ENCODE results near the gene MATK.

The MATK gene

GRCh38 chr19:3745363-3746045 is 40.7 kb downstream of the MATK start:
- Histone ChIP-seq H3K9ac (ENCODE audit: low read length) (no peak overlapping the region), H3K4me1 (ENCODE audit: control insufficient read depth, insufficient read depth, low read length) (no peaks in the 10 kb centered on the region), H3K9me3 (ENCODE audit: control insufficient read depth, low read length) (no peaks in the 10 kb centered on the region), H3K27me3 (ENCODE audit: control insufficient read depth, insufficient read depth, low read length) (no peaks in the 10 kb centered on the region), H3K36me3 (ENCODE audit: control insufficient read depth, insufficient read depth, low read length) (peaks cover 13% of the 10 kb centered on the region), H3K4me3 (ENCODE audit: low read length) (no peak overlapping the region)

- H3K4me1 ChIP-seq (ENCODE audit: control insufficient read depth, insufficient read depth, low read length), result no peaks in the 10 kb centered on the region
- H3K9ac ChIP-seq (ENCODE audit: low read length), result no peak overlapping the region
- peaks cover 3% of the 10 kb centered on the region for H3K36me3 ChIP-seq (ENCODE audit: control insufficient read depth, insufficient read depth, low read length)
- no peaks in the 10 kb centered on the region for H3K9me3 ChIP-seq (ENCODE audit: control insufficient read depth, low read length)
- no peaks in the 10 kb centered on the region for H3K27me3 ChIP-seq (ENCODE audit: control insufficient read depth, insufficient read depth, low read length)
- H3K4me3 ChIP-seq (ENCODE audit: low read length), result no peak overlapping the region
Observed at GRCh38 chr19:3743486-3743885, 42.7 kb downstream of the MATK start.

- H3K9me3 ChIP-seq (ENCODE audit: control insufficient read depth, low read length), result no peaks in the 10 kb centered on the region
- H3K4me1 ChIP-seq (ENCODE audit: control insufficient read depth, insufficient read depth, low read length), result no peaks in the 10 kb centered on the region
- H3K9ac ChIP-seq (ENCODE audit: low read length), result no peak overlapping the region
- H3K27me3 ChIP-seq (ENCODE audit: control insufficient read depth, insufficient read depth, low read length), result no peaks in the 10 kb centered on the region
- H3K4me3 ChIP-seq (ENCODE audit: low read length), result no peak overlapping the region
- H3K36me3 ChIP-seq (ENCODE audit: control insufficient read depth, insufficient read depth, low read length), result peaks cover 13% of the 10 kb centered on the region
Observed at GRCh38 chr19:3740431-3740830, 45.8 kb downstream of the MATK start.

GRCh38 chr19:3738477-3739220 is 47.5 kb downstream of the MATK start:
- Histone ChIP-seq H3K9ac (ENCODE audit: low read length) (no peak overlapping the region), H3K4me3 (ENCODE audit: low read length) (no peak overlapping the region), H3K36me3 (ENCODE audit: control insufficient read depth, insufficient read depth, low read length) (peaks cover 13% of the 10 kb centered on the region), H3K27me3 (ENCODE audit: control insufficient read depth, insufficient read depth, low read length) (no peaks in the 10 kb centered on the region), H3K9me3 (ENCODE audit: control insufficient read depth, low read length) (no peaks in the 10 kb centered on the region), H3K4me1 (ENCODE audit: control insufficient read depth, insufficient read depth, low read length) (no peaks in the 10 kb centered on the region)

- no peaks in the 10 kb centered on the region for H3K9me3 ChIP-seq (ENCODE audit: control insufficient read depth, low read length)
- H3K27me3 ChIP-seq (ENCODE audit: control insufficient read depth, insufficient read depth, low read length), result no peaks in the 10 kb centered on the region
- H3K4me3 ChIP-seq (ENCODE audit: low read length), result no peak overlapping the region
- no peaks in the 10 kb centered on the region for H3K4me1 ChIP-seq (ENCODE audit: control insufficient read depth, insufficient read depth, low read length)
- H3K9ac ChIP-seq (ENCODE audit: low read length), result no peak overlapping the region
- H3K36me3 ChIP-seq (ENCODE audit: control insufficient read depth, insufficient read depth, low read length), result peaks cover 13% of the 10 kb centered on the region
Observed at GRCh38 chr19:3737487-3738205, 48.5 kb downstream of the MATK start.

- Histone ChIP-seq H3K27me3 (ENCODE audit: control insufficient read depth, insufficient read depth, low read length) (no peaks in the 10 kb centered on the region), H3K4me3 (ENCODE audit: low read length) (no peak overlapping the region), H3K36me3 (ENCODE audit: control insufficient read depth, insufficient read depth, low read length) (peaks cover 13% of the 10 kb centered on the region), H3K9ac (ENCODE audit: low read length) (no peak overlapping the region), H3K4me1 (ENCODE audit: control insufficient read depth, insufficient read depth, low read length) (no peaks in the 10 kb centered on the region), H3K9me3 (ENCODE audit: control insufficient read depth, low read length) (no peaks in the 10 kb centered on the region)
Observed at GRCh38 chr19:3736106-3736724, 50.0 kb downstream of the MATK start.

GRCh38 chr19:3734310-3734600 is 51.9 kb downstream of the MATK start:
- Histone ChIP-seq H3K36me3 (ENCODE audit: control insufficient read depth, insufficient read depth, low read length) (peaks cover 13% of the 10 kb centered on the region), H3K9ac (ENCODE audit: low read length) (no peak overlapping the region), H3K9me3 (ENCODE audit: control insufficient read depth, low read length) (no peaks in the 10 kb centered on the region), H3K27me3 (ENCODE audit: control insufficient read depth, insufficient read depth, low read length) (no peaks in the 10 kb centered on the region), H3K4me1 (ENCODE audit: control insufficient read depth, insufficient read depth, low read length) (no peaks in the 10 kb centered on the region), H3K4me3 (ENCODE audit: low read length) (no peak overlapping the region)

GRCh38 chr19:3733549-3734309 is 52.5 kb downstream of the MATK start:
- Histone ChIP-seq H3K9me3 (ENCODE audit: control insufficient read depth, low read length) (no peaks in the 10 kb centered on the region), H3K4me3 (ENCODE audit: low read length) (no peak overlapping the region), H3K36me3 (ENCODE audit: control insufficient read depth, insufficient read depth, low read length) (peaks cover 13% of the 10 kb centered on the region)

GRCh38 chr19:3732108-3732507 is 54.1 kb downstream of the MATK start:
- Histone ChIP-seq H3K36me3 (ENCODE audit: control insufficient read depth, insufficient read depth, low read length) (peaks cover 2% of the 10 kb centered on the region), H3K27me3 (ENCODE audit: control insufficient read depth, insufficient read depth, low read length) (no peaks in the 10 kb centered on the region), H3K4me3 (ENCODE audit: low read length) (no peak overlapping the region), H3K9me3 (ENCODE audit: control insufficient read depth, low read length) (no peaks in the 10 kb centered on the region), H3K9ac (ENCODE audit: low read length) (no peak overlapping the region), H3K4me1 (ENCODE audit: control insufficient read depth, insufficient read depth, low read length) (peaks cover 14% of the 10 kb centered on the region)

More at GRCh38 chr19:3733549-3734309, 52.5 kb downstream of the MATK start:
- no peak overlapping the region for H3K9ac ChIP-seq (ENCODE audit: low read length)
- H3K27me3 ChIP-seq (ENCODE audit: control insufficient read depth, insufficient read depth, low read length), result no peaks in the 10 kb centered on the region
- H3K4me1 ChIP-seq (ENCODE audit: control insufficient read depth, insufficient read depth, low read length), result peaks cover 2% of the 10 kb centered on the region

GRCh38 chr19:3730457-3730958 is 55.7 kb downstream of the MATK start:
- no peak overlapping the region for H3K9ac ChIP-seq (ENCODE audit: low read length)
- H3K9me3 ChIP-seq (ENCODE audit: control insufficient read depth, low read length), result no peaks in the 10 kb centered on the region
- H3K36me3 ChIP-seq (ENCODE audit: control insufficient read depth, insufficient read depth, low read length), result no peaks in the 10 kb centered on the region
- peaks cover 30% of the 10 kb centered on the region for H3K4me1 ChIP-seq (ENCODE audit: control insufficient read depth, insufficient read depth, low read length)
- H3K27me3 ChIP-seq (ENCODE audit: control insufficient read depth, insufficient read depth, low read length), result no peaks in the 10 kb centered on the region
- H3K4me3 ChIP-seq (ENCODE audit: low read length), result no peak overlapping the region
